HepG2 (cell line): ENCODE data around the gene TTC39B. TPM values are rescaled to one million over a fixed set of nuclear protein-coding genes. Genes with fewer than 3 reads are reported as not detected.

Experiments used
- ARID5B ChIP-seq: IDR thresholded peaks from 2 replicates; pipeline ENCODE4 v1.4.0; 2020; ENCODE audit warnings: mild to moderate bottlenecking, missing genetic modification reagents
- BRCA1 ChIP-seq: sonication (generic); formaldehyde crosslinking; IDR thresholded peaks from 2 replicates; pipeline ENCODE4 v1.4.0; 2020; ENCODE audit warnings: missing genetic modification reagents
- CBFB ChIP-seq: sonication (generic); formaldehyde crosslinking; IDR thresholded peaks from 2 replicates; pipeline ENCODE4 v1.4.0; 2020; ENCODE audit warnings: missing genetic modification reagents
- FIP1L1 ChIP-seq: fragments of 200-400 bp; formaldehyde crosslinking; IDR thresholded peaks from 2 replicates; pipeline ENCODE4 v1.6.1; 2018; ENCODE audit warnings: low read depth, mild to moderate bottlenecking, low read length, moderate library complexity, borderline replicate concordance; ENCODE audit not compliant: insufficient read depth
- FOXA3 ChIP-seq: IDR thresholded peaks from 2 replicates; pipeline ENCODE4 v1.6.1; 2016; ENCODE audit warnings: missing genetic modification reagents, missing compliant biosample characterization
- HBP1 ChIP-seq: IDR thresholded peaks from 2 replicates; pipeline ENCODE4 v1.6.1; 2016; ENCODE audit warnings: low read depth, control low read depth
- MAX ChIP-seq: IDR thresholded peaks from 2 replicates; pipeline ENCODE4 v1.6.1; 2012; ENCODE audit warnings: inconsistent platforms
- NFIC ChIP-seq: IDR thresholded peaks from 2 replicates; pipeline ENCODE4 v1.6.1; 2012; ENCODE audit warnings: mild to moderate bottlenecking, low read length, inconsistent platforms
- PATZ1 ChIP-seq: sonication (generic); formaldehyde crosslinking; IDR thresholded peaks from 2 replicates; pipeline ENCODE4 v1.4.0; 2020; ENCODE audit warnings: missing genetic modification reagents
- PAX8 ChIP-seq: sonication (generic); formaldehyde crosslinking; IDR thresholded peaks from 2 replicates; pipeline ENCODE4 v1.8.0; 2022; ENCODE audit warnings: mild to moderate bottlenecking, missing genetic modification reagents, borderline replicate concordance
- RFXAP ChIP-seq: sonication (generic); formaldehyde crosslinking; IDR thresholded peaks from 2 replicates; pipeline ENCODE4 v1.4.0; 2020; ENCODE audit warnings: missing genetic modification reagents, borderline replicate concordance
- STAG1 ChIP-seq: sonication (generic); formaldehyde crosslinking; IDR thresholded peaks from 2 replicates; pipeline ENCODE4 v1.4.0; 2020; ENCODE audit warnings: missing genetic modification reagents
- TRIM24 ChIP-seq: sonication (generic); formaldehyde crosslinking; IDR thresholded peaks from 2 replicates; pipeline ENCODE4 v1.8.0; 2022; ENCODE audit warnings: mild to moderate bottlenecking, missing genetic modification reagents
- ZFAT ChIP-seq: sonication (generic); formaldehyde crosslinking; conservative IDR thresholded peaks from 2 replicates; pipeline ENCODE4 v1.8.1; 2023; ENCODE audit warnings: missing genetic modification reagents, inconsistent platforms
- ZNF530 ChIP-seq: sonication (generic); formaldehyde crosslinking; IDR thresholded peaks from 2 replicates; pipeline ENCODE4 v1.5.0; 2020; ENCODE audit warnings: low read depth, mild to moderate bottlenecking, missing genetic modification reagents
- ZNF562 ChIP-seq: sonication (generic); formaldehyde crosslinking; IDR thresholded peaks from 2 replicates; pipeline ENCODE4 v1.8.0; 2022; ENCODE audit warnings: missing genetic modification reagents, borderline replicate concordance
- ZNF605 ChIP-seq: sonication (generic); formaldehyde crosslinking; IDR thresholded peaks from 2 replicates; pipeline ENCODE4 v1.8.0; 2022; ENCODE audit warnings: mild to moderate bottlenecking, missing genetic modification reagents
- ZNF691 ChIP-seq: sonication (generic); formaldehyde crosslinking; IDR thresholded peaks from 2 replicates; pipeline ENCODE4 v1.4.0; 2020; ENCODE audit warnings: missing genetic modification reagents, low read depth, mild to moderate bottlenecking, borderline replicate concordance
- ZSCAN20 ChIP-seq: sonication (generic); formaldehyde crosslinking; IDR thresholded peaks from 2 replicates; pipeline ENCODE4 v1.4.0; 2020; ENCODE audit warnings: missing genetic modification reagents, mild to moderate bottlenecking, borderline replicate concordance
- ZSCAN5A ChIP-seq: sonication (generic); formaldehyde crosslinking; IDR thresholded peaks from 2 replicates; pipeline ENCODE4 v1.8.0; 2022; ENCODE audit warnings: mild to moderate bottlenecking, missing genetic modification reagents, borderline replicate concordance
- polyA plus RNA-seq, 8 experiments: library from polyadenylated mRNA; depleted of rRNA in 3 of 8; stranded (reverse) in 7 of 8; unstranded in 1 of 8; fragments of >200 nt; fragmentation: Illumina TruSeq in 4 of 8; extraction: Trizol in 4 of 8; gene quantifications; 2 replicates each; pipeline versions ENCODE4 v1.2.1 to v1.2.3, GENCODE V29; 2011 to 2016; ENCODE audit warnings: low read depth in 4 of 8, missing spikeins in 1 of 8, mixed read lengths in 1 of 8; ENCODE audit not compliant: insufficient read depth in 1 of 8
- total RNA-seq, 5 experiments: library from RNA; depleted of rRNA; stranded (reverse); fragments of >200 nt; fragmentation: Illumina TruSeq; extraction: Trizol; gene quantifications; 2 replicates each; pipeline ENCODE4 v1.2.3, GENCODE V29; 2016; ENCODE audit warnings: low read depth in 1 of 5

TTC39B gene
- total and polyA plus RNA-seq, 2 of the 13 experiments (the other 11 are each of a cell fraction or from before 2014, with no cell fraction given), result 14.3 to 19.4 TPM

- TF ChIP-seq ARID5B (CRISPR knock-in tag) (0 out of 2 replicates have a peak, but pooled peaks have one; percentile 11), ZNF530 (CRISPR knock-in tag) (no peak), HBP1 (CRISPR knock-in tag) (no peak), ZNF605 (CRISPR knock-in tag) (no peak), MAX (0 out of 2 replicates have a peak, but pooled peaks have one; percentile 20), NFIC (no peak), CBFB (CRISPR knock-in tag) (no peak), STAG1 (CRISPR knock-in tag) (peak; percentile 94), ZNF691 (CRISPR knock-in tag) (no peak), ZSCAN20 (no peak), PATZ1 (CRISPR knock-in tag) (0 out of 2 replicates have a peak, but pooled peaks have one; percentile 14), ZFAT (CRISPR knock-in tag) (no peak), ZSCAN5A (CRISPR knock-in tag) (no peak), ZNF562 (CRISPR knock-in tag) (no peak), PAX8 (no peak), RFXAP (no peak), FIP1L1 (no peak), FOXA3 (CRISPR knock-in tag) (peak; percentile 69), TRIM24 (CRISPR knock-in tag) (no peak), BRCA1 (CRISPR knock-in tag) (0 out of 2 replicates have a peak, but pooled peaks have one; percentile 37)
Measured at GRCh38 chr9:15135164-15135792, 171.7 kb downstream of the TTC39B start (continued).
